CD4-positive, CD25-positive, alpha-beta regulatory T cell (primary cell): ENCODE results near the gene BAG5. TPM values are rescaled to one million over a fixed set of nuclear protein-coding genes. Genes with fewer than 3 reads are reported as not detected.

Experiments used
- ATAC-seq, 2 donors: fragments of 150-1000 bp; cut with Tn5 transposase; one replicate each; pipeline ENCODE4 v1.10.0; 2021; ENCODE audit warnings: low read depth in 2 of 2, moderate number of reproducible peaks in 2 of 2, moderate library complexity in 1 of 2
- DNase-seq, 3 donors: peaks; one replicate each; pipeline versions ENCODE4 v3.0.0 to v3.0.0-alpha.2; 2012 to 2022; ENCODE audit warnings: mixed read lengths in 1 of 3
- H3K27ac ChIP-seq: one replicate; pipeline ENCODE4 v1.7.0; 2013; ENCODE audit warnings: mild to moderate bottlenecking, low read length; ENCODE audit not compliant: insufficient read depth, poor library complexity, severe bottlenecking
- H3K27me3 ChIP-seq: one replicate; pipeline ENCODE4 v1.7.0; 2013; ENCODE audit warnings: low read length; ENCODE audit not compliant: control insufficient read depth, insufficient read depth
- H3K36me3 ChIP-seq: one replicate; pipeline ENCODE4 v1.7.0; 2013; ENCODE audit warnings: mild to moderate bottlenecking, low read length, moderate library complexity; ENCODE audit not compliant: control insufficient read depth, insufficient read depth
- H3K4me1 ChIP-seq: 2 replicates; pipeline ENCODE4 v1.7.0; 2013; ENCODE audit warnings: mild to moderate bottlenecking, low read length; ENCODE audit not compliant: insufficient read depth, control insufficient read depth, poor library complexity, severe bottlenecking
- H3K4me3 ChIP-seq: one replicate; pipeline ENCODE4 v1.7.0; 2013; ENCODE audit warnings: low read depth, mild to moderate bottlenecking, low read length, moderate library complexity
- H3K9me3 ChIP-seq, 2 experiments: 1 replicate in 1 of 2; 2 replicates in 1 of 2; pipeline ENCODE4 v1.7.0; 2013; ENCODE audit warnings: low read length in 2 of 2, mild to moderate bottlenecking in 1 of 2, moderate library complexity in 1 of 2; ENCODE audit not compliant: control insufficient read depth in 2 of 2
- H3K27ac Mint-ChIP-seq, 3 donors: one replicate each; pipeline ENCODE4 v1.8.0; 2020 to 2022; ENCODE audit warnings: mild to moderate bottlenecking in 3 of 3, mixed read lengths in 3 of 3, moderate library complexity in 2 of 3
- H3K27me3 Mint-ChIP-seq: one replicate; pipeline ENCODE4 v1.8.0; 2022; ENCODE audit warnings: mild to moderate bottlenecking, mixed read lengths
- H3K36me3 Mint-ChIP-seq: one replicate; pipeline ENCODE4 v1.8.0; 2020; ENCODE audit warnings: mixed read lengths
- H3K4me1 Mint-ChIP-seq, 4 donors: one replicate each; pipeline ENCODE4 v1.8.0; 2020 to 2022; ENCODE audit warnings: mixed read lengths in 4 of 4, mild to moderate bottlenecking in 1 of 4
- H3K4me3 Mint-ChIP-seq, 4 donors: one replicate each; pipeline ENCODE4 v1.8.0; 2020 to 2022; ENCODE audit warnings: mild to moderate bottlenecking in 4 of 4, mixed read lengths in 4 of 4, moderate library complexity in 3 of 4
- H3K9me3 Mint-ChIP-seq, 7 donors: one replicate each; pipeline ENCODE4 v1.8.0; 2020 to 2022; ENCODE audit warnings: mixed read lengths in 7 of 7, mild to moderate bottlenecking in 3 of 7, moderate library complexity in 2 of 7
- polyA plus RNA-seq, 4 donors: library from polyadenylated mRNA; unstranded; fragments of 300-500 nt; fragmentation: Illumina TruSeq; gene quantifications; one replicate each; pipeline ENCODE4 v1.2.3, GENCODE V29; 2021
- total RNA-seq: library from RNA; stranded (reverse); gene quantifications from one replicate; pipeline ENCODE4 v1.2.3, GENCODE V29; 2022

Gene BAG5
- total and polyA plus RNA-seq, 5 donors from 2014 or later = 31.8 to 42.4 (median 38.8) TPM

GRCh38 chr14:103552846-103553210 is 9.6 kb downstream of the BAG5 start:
- H3K4me3 Mint-ChIP-seq = no peak overlapping the region
- DNase-seq (no peak), ATAC-seq (no peak)
- H3K27me3 Mint-ChIP-seq = no peaks in the 10 kb centered on the region
- Histone ChIP-seq H3K4me1 (peaks cover 2% of the 10 kb centered on the region), H3K27ac (no peak overlapping the region), H3K9me3 (no peaks in the 10 kb centered on the region), H3K36me3 (peaks cover 16% of the 10 kb centered on the region), H3K4me3 (no peak overlapping the region), H3K27me3 (no peaks in the 10 kb centered on the region)
- no peaks in the 10 kb centered on the region for H3K9me3 Mint-ChIP-seq
- H3K27ac Mint-ChIP-seq = no peak overlapping the region
- H3K4me1 Mint-ChIP-seq = peaks cover 0 to 27% (median 10%) of the 10 kb centered on the region in 4 donors
- peaks cover 6% of the 10 kb centered on the region for H3K36me3 Mint-ChIP-seq

- ATAC-seq = no peak
- H3K4me1 ChIP-seq = no peaks in the 10 kb centered on the region
- DNase-seq = no peak
- no peaks in the 10 kb centered on the region for H3K27me3 ChIP-seq
- H3K36me3 ChIP-seq = peaks cover 11% of the 10 kb centered on the region
- Mint-ChIP-seq H3K27ac (peak overlapping the region in 1 of 3 donors; percentile 20), H3K36me3 (peaks cover 6% of the 10 kb centered on the region), H3K9me3 (no peaks in the 10 kb centered on the region), H3K4me1 (peaks cover 0 to 22% (median 10%) of the 10 kb centered on the region in 4 donors), H3K27me3 (no peaks in the 10 kb centered on the region), H3K4me3 (no peak overlapping the region)
- no peak overlapping the region for H3K27ac ChIP-seq
- H3K4me3 ChIP-seq = no peak overlapping the region
- no peaks in the 10 kb centered on the region for H3K9me3 ChIP-seq
Measured at GRCh38 chr14:103552011-103552845, 10.2 kb downstream of the BAG5 start.

GRCh38 chr14:103551338-103551762 is 11.1 kb downstream of the BAG5 start:
- Histone ChIP-seq H3K9me3 (no peaks in the 10 kb centered on the region), H3K27ac (no peak overlapping the region), H3K4me1 (no peaks in the 10 kb centered on the region), H3K4me3 (no peak overlapping the region), H3K27me3 (no peaks in the 10 kb centered on the region), H3K36me3 (peaks cover 5% of the 10 kb centered on the region)
- H3K36me3 Mint-ChIP-seq = peaks cover 6% of the 10 kb centered on the region
- H3K27ac Mint-ChIP-seq = no peak overlapping the region
- H3K4me1 Mint-ChIP-seq = peaks cover 0 to 17% (median 8%) of the 10 kb centered on the region in 4 donors
- H3K4me3 Mint-ChIP-seq = no peak overlapping the region
- no peaks in the 10 kb centered on the region for H3K9me3 Mint-ChIP-seq
- DNase-seq = no peak
- no peaks in the 10 kb centered on the region for H3K27me3 Mint-ChIP-seq
- no peak for ATAC-seq

GRCh38 chr14:103550451-103551337 is 11.8 kb downstream of the BAG5 start:
- no peaks in the 10 kb centered on the region for H3K27me3 ChIP-seq
- DNase-seq (no peak), ATAC-seq (no peak)
- Mint-ChIP-seq H3K4me3 (no peak overlapping the region), H3K36me3 (peaks cover 6% of the 10 kb centered on the region), H3K4me1 (peaks cover 0 to 15% (median 8%) of the 10 kb centered on the region in 4 donors), H3K27ac (no peak overlapping the region), H3K27me3 (no peaks in the 10 kb centered on the region), H3K9me3 (no peaks in the 10 kb centered on the region)
- H3K27ac ChIP-seq = no peak overlapping the region
- no peaks in the 10 kb centered on the region for H3K9me3 ChIP-seq
- H3K4me3 ChIP-seq = no peak overlapping the region
- H3K36me3 ChIP-seq = peaks cover 5% of the 10 kb centered on the region
- H3K4me1 ChIP-seq = no peaks in the 10 kb centered on the region

- no peak overlapping the region for H3K27ac Mint-ChIP-seq
- Histone ChIP-seq H3K9me3 (no peaks in the 10 kb centered on the region), H3K4me1 (no peaks in the 10 kb centered on the region), H3K4me3 (no peak overlapping the region), H3K36me3 (peaks cover 2% of the 10 kb centered on the region), H3K27ac (no peak overlapping the region), H3K27me3 (no peaks in the 10 kb centered on the region)
- H3K9me3 Mint-ChIP-seq = no peaks in the 10 kb centered on the region
- no peak overlapping the region for H3K4me3 Mint-ChIP-seq
- no peak for DNase-seq
- no peaks in the 10 kb centered on the region for H3K27me3 Mint-ChIP-seq
- peaks cover 0 to 6% (median 2%) of the 10 kb centered on the region in 4 donors for H3K4me1 Mint-ChIP-seq
- peaks cover 3% of the 10 kb centered on the region for H3K36me3 Mint-ChIP-seq
- no peak for ATAC-seq
Measured at GRCh38 chr14:103549361-103550311, 12.8 kb downstream of the BAG5 start.

GRCh38 chr14:103548463-103549351 is 13.8 kb downstream of the BAG5 start:
- ATAC-seq (no peak), DNase-seq (no peak)
- Mint-ChIP-seq H3K9me3 (no peaks in the 10 kb centered on the region), H3K36me3 (peaks cover 3% of the 10 kb centered on the region), H3K27ac (no peak overlapping the region), H3K4me1 (peaks cover 0 to 6% (median 1%) of the 10 kb centered on the region in 4 donors), H3K27me3 (no peaks in the 10 kb centered on the region), H3K4me3 (no peak overlapping the region)
- no peaks in the 10 kb centered on the region for H3K4me1 ChIP-seq
- no peaks in the 10 kb centered on the region for H3K27me3 ChIP-seq
- no peak overlapping the region for H3K4me3 ChIP-seq
- no peaks in the 10 kb centered on the region for H3K9me3 ChIP-seq
- no peak overlapping the region for H3K27ac ChIP-seq
- no peaks in the 10 kb centered on the region for H3K36me3 ChIP-seq
